HepG2 (cell line): ENCODE measurements around the gene RPS6KB2. TPM values are rescaled to one million over a fixed set of nuclear protein-coding genes. Genes with fewer than 3 reads are reported as not detected.

Experiments
- CBX1 ChIP-seq: IDR thresholded peaks from one replicate; pipeline ENCODE4 v1.6.1; 2016; ENCODE audit warnings: antibody characterized with exemption, low read depth
- CENPX ChIP-seq: sonication (generic); formaldehyde crosslinking; IDR thresholded peaks from 2 replicates; pipeline ENCODE4 v1.9.0; 2021; ENCODE audit warnings: mild to moderate bottlenecking, missing genetic modification reagents, moderate library complexity
- NAIF1 ChIP-seq: sonication (generic); formaldehyde crosslinking; IDR thresholded peaks from 2 replicates; pipeline ENCODE4 v1.5.0; 2020; ENCODE audit warnings: mild to moderate bottlenecking, missing genetic modification reagents, borderline replicate concordance
- NR1H2 ChIP-seq: sonication (generic); formaldehyde crosslinking; IDR thresholded peaks from 2 replicates; pipeline ENCODE4 v1.8.1; 2022; ENCODE audit warnings: low read depth, missing genetic modification reagents, borderline replicate concordance
- RAD51 ChIP-seq: fragments of 450-650 bp; IDR thresholded peaks from 2 replicates; pipeline ENCODE4 v1.6.1; 2016; ENCODE audit warnings: borderline replicate concordance
- SAFB2 ChIP-seq: sonication (generic); formaldehyde crosslinking; IDR thresholded peaks from 2 replicates; pipeline ENCODE4 v1.5.1; 2020; ENCODE audit warnings: missing genetic modification reagents, low read depth, mild to moderate bottlenecking, borderline replicate concordance
- SKI ChIP-seq: fragments of 450-650 bp; IDR thresholded peaks from one replicate; pipeline ENCODE4 v1.6.1; 2018; ENCODE audit warnings: mild to moderate bottlenecking; ENCODE audit not compliant: partially characterized antibody
- SMAD3 ChIP-seq: sonication (generic); formaldehyde crosslinking; IDR thresholded peaks from 2 replicates; pipeline ENCODE4 v1.4.0; 2020; ENCODE audit warnings: missing genetic modification reagents
- ZNF10 ChIP-seq: sonication (generic); formaldehyde crosslinking; IDR thresholded peaks from 2 replicates; pipeline ENCODE4 v1.4.0; 2020; ENCODE audit warnings: mild to moderate bottlenecking, low read depth, missing genetic modification reagents, borderline replicate concordance
- ZNF101 ChIP-seq: sonication (generic); formaldehyde crosslinking; IDR thresholded peaks from 2 replicates; pipeline ENCODE4 v1.4.0; 2020; ENCODE audit warnings: mild to moderate bottlenecking, low read depth, missing genetic modification reagents, borderline replicate concordance
- ZNF296 ChIP-seq: sonication (generic); formaldehyde crosslinking; conservative IDR thresholded peaks from 2 replicates; pipeline ENCODE4 v1.5.0; 2020; ENCODE audit warnings: mild to moderate bottlenecking, missing genetic modification reagents
- ZNF567 ChIP-seq: sonication (generic); formaldehyde crosslinking; IDR thresholded peaks from 2 replicates; pipeline ENCODE4 v1.8.1; 2023; ENCODE audit warnings: mild to moderate bottlenecking, missing genetic modification reagents, borderline replicate concordance
- ZNF792 ChIP-seq: IDR thresholded peaks from 2 replicates; pipeline ENCODE4 v1.6.1; 2016
- ZNF83 ChIP-seq: sonication (generic); formaldehyde crosslinking; IDR thresholded peaks from 2 replicates; pipeline ENCODE4 v1.4.0; 2020; ENCODE audit warnings: missing genetic modification reagents, mild to moderate bottlenecking, borderline replicate concordance
- polyA plus RNA-seq, 8 experiments: library from polyadenylated mRNA; depleted of rRNA in 3 of 8; stranded (reverse) in 7 of 8; unstranded in 1 of 8; fragments of >200 nt; fragmentation: Illumina TruSeq in 4 of 8; extraction: Trizol in 4 of 8; gene quantifications; 2 replicates each; pipeline versions ENCODE4 v1.2.1 to v1.2.3, GENCODE V29; 2011 to 2016; ENCODE audit warnings: low read depth in 4 of 8, missing spikeins in 1 of 8, mixed read lengths in 1 of 8; ENCODE audit not compliant: insufficient read depth in 1 of 8
- total RNA-seq, 5 experiments: library from RNA; depleted of rRNA; stranded (reverse); fragments of >200 nt; fragmentation: Illumina TruSeq; extraction: Trizol; gene quantifications; 2 replicates each; pipeline ENCODE4 v1.2.3, GENCODE V29; 2016; ENCODE audit warnings: low read depth in 1 of 5
- TF ChIP-seq, protein P1 (sequence below): sonication (generic); formaldehyde crosslinking; IDR thresholded peaks from 2 replicates; pipeline ENCODE4 v1.8.0; 2022; ENCODE audit warnings: missing genetic modification reagents, mild to moderate bottlenecking, borderline replicate concordance
- TF ChIP-seq, protein P2 (sequence below), 2 experiments: sonication (generic) in 1 of 2; formaldehyde crosslinking in 1 of 2; IDR thresholded peaks; 2 replicates each; pipeline versions ENCODE4 v1.4.0 to v1.6.1; 2016 to 2020; ENCODE audit warnings: borderline replicate concordance in 1 of 2, low read depth in 1 of 2, mild to moderate bottlenecking in 1 of 2, missing genetic modification reagents in 1 of 2
- TF ChIP-seq, protein P3 (sequence below), 2 experiments: sonication (generic) in 1 of 2; formaldehyde crosslinking in 1 of 2; IDR thresholded peaks; 2 replicates each; pipeline versions ENCODE4 v1.4.0 to v1.6.1; 2018 to 2020; ENCODE audit warnings: missing genetic modification reagents in 2 of 2, borderline replicate concordance in 1 of 2, low read depth in 1 of 2, mild to moderate bottlenecking in 1 of 2, missing biosample characterization in 1 of 2
- TF ChIP-seq, protein P4 (sequence below): IDR thresholded peaks from 2 replicates; pipeline ENCODE4 v1.6.1; 2016; ENCODE audit warnings: missing biosample characterization, missing genetic modification reagents, low read depth

Gene RPS6KB2
- total and polyA plus RNA-seq, 2 of the 13 experiments (the other 11 are each of a cell fraction or from before 2014, with no cell fraction given), result 52.9 to 54.8 TPM

DNA sequence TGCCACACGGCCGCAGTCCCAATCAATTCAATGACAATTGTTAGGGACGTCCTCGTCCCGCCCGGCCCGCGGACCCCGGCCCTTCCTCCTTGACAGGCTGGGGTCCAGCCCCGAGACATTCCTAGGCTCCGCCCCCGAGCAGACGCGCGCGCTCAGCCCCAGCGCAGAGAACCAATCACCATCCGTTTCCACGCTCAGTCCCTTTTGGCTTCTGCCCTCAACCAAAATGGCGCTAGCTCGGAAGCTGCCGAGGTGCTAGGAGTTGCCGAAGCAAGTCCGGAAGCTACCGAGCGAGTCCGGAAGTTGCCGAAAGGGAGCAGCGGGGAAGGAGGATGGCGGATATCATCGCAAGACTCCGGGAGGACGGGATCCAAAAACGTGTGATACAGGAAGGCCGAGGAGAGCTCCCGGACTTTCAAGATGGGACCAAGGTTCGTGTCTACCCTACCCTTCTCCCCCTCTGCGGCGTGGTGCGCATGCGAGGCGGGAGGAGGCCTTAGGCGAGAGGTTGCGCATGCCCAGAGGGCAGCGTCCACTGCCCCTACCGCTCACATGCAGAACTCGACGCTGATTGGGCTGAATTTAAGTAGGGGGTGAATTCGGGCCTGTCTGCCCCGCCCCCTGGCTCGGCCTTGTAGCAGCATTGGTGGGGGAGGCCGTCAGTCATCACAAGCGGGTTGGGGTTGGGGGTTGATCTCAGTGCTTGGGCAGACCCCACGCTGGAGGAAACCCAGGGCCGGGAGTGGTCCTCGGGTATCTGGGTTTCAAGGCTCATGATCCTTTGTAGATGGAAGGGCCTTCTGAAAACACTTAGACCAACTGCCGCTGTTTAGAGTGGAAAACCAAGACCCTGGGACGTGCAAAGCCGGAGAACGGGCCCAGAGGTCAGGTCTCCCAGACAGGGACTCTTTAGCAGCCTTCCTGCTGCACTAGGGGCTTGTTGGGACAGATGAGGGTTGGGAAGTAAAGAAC, 54.8 kb downstream of the RPS6KB2 start, which contains the start of gene AIP (continued):
- TF ChIP-seq ZNF83 (CRISPR knock-in tag), result peak; percentile 39; the same call in 1 of the 2 replicates
- peak; percentile 94 for TF ChIP-seq NR1H2 (CRISPR knock-in tag)
- peak; percentile 80 for TF ChIP-seq SMAD3 (CRISPR knock-in tag)
- TF ChIP-seq, protein P1, sequence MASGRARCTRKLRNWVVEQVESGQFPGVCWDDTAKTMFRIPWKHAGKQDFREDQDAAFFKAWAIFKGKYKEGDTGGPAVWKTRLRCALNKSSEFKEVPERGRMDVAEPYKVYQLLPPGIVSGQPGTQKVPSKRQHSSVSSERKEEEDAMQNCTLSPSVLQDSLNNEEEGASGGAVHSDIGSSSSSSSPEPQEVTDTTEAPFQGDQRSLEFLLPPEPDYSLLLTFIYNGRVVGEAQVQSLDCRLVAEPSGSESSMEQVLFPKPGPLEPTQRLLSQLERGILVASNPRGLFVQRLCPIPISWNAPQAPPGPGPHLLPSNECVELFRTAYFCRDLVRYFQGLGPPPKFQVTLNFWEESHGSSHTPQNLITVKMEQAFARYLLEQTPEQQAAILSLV (CRISPR knock-in tag), result peak; percentile 99
- TF ChIP-seq ZNF101, result peak; percentile 97
- TF ChIP-seq, protein P2, sequence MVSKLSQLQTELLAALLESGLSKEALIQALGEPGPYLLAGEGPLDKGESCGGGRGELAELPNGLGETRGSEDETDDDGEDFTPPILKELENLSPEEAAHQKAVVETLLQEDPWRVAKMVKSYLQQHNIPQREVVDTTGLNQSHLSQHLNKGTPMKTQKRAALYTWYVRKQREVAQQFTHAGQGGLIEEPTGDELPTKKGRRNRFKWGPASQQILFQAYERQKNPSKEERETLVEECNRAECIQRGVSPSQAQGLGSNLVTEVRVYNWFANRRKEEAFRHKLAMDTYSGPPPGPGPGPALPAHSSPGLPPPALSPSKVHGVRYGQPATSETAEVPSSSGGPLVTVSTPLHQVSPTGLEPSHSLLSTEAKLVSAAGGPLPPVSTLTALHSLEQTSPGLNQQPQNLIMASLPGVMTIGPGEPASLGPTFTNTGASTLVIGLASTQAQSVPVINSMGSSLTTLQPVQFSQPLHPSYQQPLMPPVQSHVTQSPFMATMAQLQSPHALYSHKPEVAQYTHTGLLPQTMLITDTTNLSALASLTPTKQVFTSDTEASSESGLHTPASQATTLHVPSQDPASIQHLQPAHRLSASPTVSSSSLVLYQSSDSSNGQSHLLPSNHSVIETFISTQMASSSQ (IDR thresholded peaks at IDR 0.05; ENCODE audit: low read depth), result no peak
- TF ChIP-seq, protein P2 (CRISPR knock-in tag; IDR thresholded peaks at IDR 0.05; ENCODE audit: borderline replicate concordance), result peak; percentile 68; the same call in 1 of the 2 replicates
- peak; percentile 95 for TF ChIP-seq SAFB2 (CRISPR knock-in tag)
- peak; percentile 96 for TF ChIP-seq ZNF792 (CRISPR knock-in tag)
- TF ChIP-seq ZNF10, result no peak
- no peak for TF ChIP-seq RAD51
- TF ChIP-seq, protein P3, sequence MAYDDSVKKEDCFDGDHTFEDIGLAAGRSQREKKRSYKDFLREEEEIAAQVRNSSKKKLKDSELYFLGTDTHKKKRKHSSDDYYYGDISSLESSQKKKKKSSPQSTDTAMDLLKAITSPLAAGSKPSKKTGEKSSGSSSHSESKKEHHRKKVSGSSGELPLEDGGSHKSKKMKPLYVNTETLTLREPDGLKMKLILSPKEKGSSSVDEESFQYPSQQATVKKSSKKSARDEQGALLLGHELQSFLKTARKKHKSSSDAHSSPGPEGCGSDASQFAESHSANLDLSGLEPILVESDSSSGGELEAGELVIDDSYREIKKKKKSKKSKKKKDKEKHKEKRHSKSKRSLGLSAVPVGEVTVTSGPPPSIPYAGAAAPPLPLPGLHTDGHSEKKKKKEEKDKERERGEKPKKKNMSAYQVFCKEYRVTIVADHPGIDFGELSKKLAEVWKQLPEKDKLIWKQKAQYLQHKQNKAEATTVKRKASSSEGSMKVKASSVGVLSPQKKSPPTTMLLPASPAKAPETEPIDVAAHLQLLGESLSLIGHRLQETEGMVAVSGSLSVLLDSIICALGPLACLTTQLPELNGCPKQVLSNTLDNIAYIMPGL (CRISPR knock-in tag; IDR thresholded peaks at IDR 0.05; ENCODE audit: borderline replicate concordance in 1 of 2, low read depth in 1 of 2), result peak; percentile 76 to 78; a peak in 3 of 4 replicates
- peak; percentile 95 for TF ChIP-seq NAIF1 (CRISPR knock-in tag)
- no peak for TF ChIP-seq SKI
- TF ChIP-seq ZNF296, result no peak
- TF ChIP-seq CBX1, result peak; percentile 57
- no peak for TF ChIP-seq CENPX (CRISPR knock-in tag)
- TF ChIP-seq, protein P4, sequence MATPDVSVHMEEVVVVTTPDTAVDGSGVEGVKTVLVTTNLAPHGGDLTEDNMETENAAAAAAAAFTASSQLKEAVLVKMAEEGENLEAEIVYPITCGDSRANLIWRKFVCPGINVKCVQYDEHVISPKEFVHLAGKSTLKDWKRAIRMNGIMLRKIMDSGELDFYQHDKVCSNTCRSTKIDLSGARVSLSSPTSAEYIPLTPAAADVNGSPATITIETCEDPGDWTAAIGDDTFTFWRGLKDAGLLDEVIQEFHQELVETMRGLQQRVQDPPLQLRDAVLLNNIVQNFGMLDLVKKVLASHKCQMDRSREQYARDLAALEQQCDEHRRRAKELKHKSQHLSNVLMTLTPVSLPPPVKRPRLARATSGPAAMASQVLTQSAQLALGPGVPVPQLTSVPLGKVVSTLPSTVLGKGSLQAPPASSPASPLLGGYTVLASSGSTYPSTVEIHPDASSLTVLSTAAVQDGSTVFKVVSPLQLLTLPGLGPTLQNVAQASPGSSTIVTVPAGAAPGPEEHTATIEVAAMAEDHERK (CRISPR knock-in tag), result 0 out of 2 replicates have a peak, but pooled peaks have one; percentile 28
- peak; percentile 95; the same call in 1 of the 2 replicates for TF ChIP-seq ZNF567
